Endothelial cell of umbilical vein (primary cell): Measurements from ENCODE around the gene AP3S2. TPM values are rescaled to one million over a fixed set of nuclear protein-coding genes. Genes with fewer than 3 reads are reported as not detected.

Source experiments
- BruUV-seq: library from RNA; stranded (reverse); fragments of 400-500 nt; replicated peaks from 2 replicates; lab custom pipeline; 2021; lab: Mats Ljungman, UMichigan
- CTCF ChIA-PET: fragments of 300-600, 350-600 bp; sonication (Branson Sonifier 250); formaldehyde crosslinking; loops from one replicate; lab custom pipeline; 2021; ENCODE audit warnings: antibody characterized with exemption, inconsistent platforms; lab: Charles Lee
- POLR2A ChIA-PET: fragments of 300-600, 350-600 bp; sonication (Branson Sonifier 250); formaldehyde crosslinking; loops from one replicate; lab custom pipeline; 2021; ENCODE audit warnings: antibody characterized with exemption, inconsistent platforms; lab: Charles Lee
- DNase-seq: peaks from one replicate; pipeline ENCODE4 v3.0.0-alpha.2; 2011; ENCODE audit warnings: low read depth, low spot score
- FAIRE-seq: peaks from 2 replicates; lab custom pipeline; 2011; peaks lifted over from hg19 to GRCh38; lab: Jason Lieb, UNC
- H2AFZ ChIP-seq: 2 replicates; pipeline ENCODE4 v1.6.0; 2012; ENCODE audit warnings: low read depth, low read length, control low read depth, inconsistent platforms
- H3K27ac ChIP-seq: 2 replicates; pipeline ENCODE4 v1.5.1; 2011; ENCODE audit warnings: low read depth, mild to moderate bottlenecking, control low read depth, low read length, moderate library complexity; ENCODE audit not compliant: insufficient read depth
- H3K27me3 ChIP-seq, 2 experiments: 2 replicates each; pipeline versions ENCODE4 v1.6.0 to v1.6.1; 2011; ENCODE audit warnings: low read length in 2 of 2, mixed read lengths in 1 of 2; ENCODE audit not compliant: control insufficient read depth in 2 of 2, insufficient read depth in 2 of 2
- H3K36me3 ChIP-seq, 2 experiments: 2 replicates in 1 of 2; 3 replicates in 1 of 2; pipeline ENCODE4 v1.5.1; 2011; ENCODE audit warnings: low read length in 2 of 2, mild to moderate bottlenecking in 1 of 2, moderate library complexity in 1 of 2; ENCODE audit not compliant: control insufficient read depth in 2 of 2, insufficient read depth in 2 of 2; ENCODE audit errors: extremely low read depth in 1 of 2
- H3K4me1 ChIP-seq: 3 replicates; pipeline ENCODE4 v1.5.1; 2011; ENCODE audit warnings: mild to moderate bottlenecking, low read length; ENCODE audit not compliant: control insufficient read depth, insufficient read depth; ENCODE audit errors: extremely low read depth
- H3K4me2 ChIP-seq: 2 replicates; pipeline ENCODE4 v1.6.1; 2011; ENCODE audit warnings: low read length, control low read depth, mixed read lengths; ENCODE audit not compliant: insufficient read depth
- H3K4me3 ChIP-seq, 3 experiments: fragments of 200-600 bp in 1 of 3; sonication (generic), shearing (Covaris generic) in 1 of 3; replicated peaks in 1 of 3; 2 replicates each; pipeline ENCODE4 v1.5.1; 2011 to 2016; ENCODE audit warnings: control low read depth in 3 of 3, low read length in 3 of 3, mild to moderate bottlenecking in 2 of 3, inconsistent platforms in 1 of 3, low read depth in 1 of 3, moderate library complexity in 1 of 3; ENCODE audit not compliant: insufficient read depth in 1 of 3
- H3K79me2 ChIP-seq: 2 replicates; pipeline ENCODE4 v1.6.0; 2012; ENCODE audit warnings: low read length, inconsistent platforms; ENCODE audit not compliant: control insufficient read depth, insufficient read depth
- H3K9ac ChIP-seq: replicated peaks from 2 replicates; pipeline ENCODE3; 2011; ENCODE audit warnings: low read length, control low read depth; ENCODE audit not compliant: insufficient read depth; ENCODE audit errors: extremely low read depth
- H3K9me1 ChIP-seq: replicated peaks from 3 replicates; pipeline ENCODE4 v1.6.0; 2011; ENCODE audit warnings: mild to moderate bottlenecking, low read length; ENCODE audit not compliant: control insufficient read depth, insufficient read depth; ENCODE audit errors: extremely low read depth
- H3K9me3 ChIP-seq: replicated peaks from 2 replicates; pipeline ENCODE4 v1.5.1; 2012; ENCODE audit warnings: low read length, inconsistent platforms; ENCODE audit not compliant: control insufficient read depth, insufficient read depth
- H4K20me1 ChIP-seq: replicated peaks from 2 replicates; pipeline ENCODE3; 2011; ENCODE audit warnings: mild to moderate bottlenecking, low read length; ENCODE audit not compliant: control insufficient read depth, insufficient read depth; ENCODE audit errors: extremely low read depth
- EZH2 ChIP-seq: IDR thresholded peaks from 2 replicates; pipeline ENCODE4 v1.6.1; 2012; ENCODE audit warnings: borderline replicate concordance, low read depth, mild to moderate bottlenecking, moderate library complexity, low read length, inconsistent platforms; ENCODE audit not compliant: severe bottlenecking
- FOS ChIP-seq: IDR thresholded peaks from 2 replicates; pipeline ENCODE4 v1.6.1; 2011; ENCODE audit warnings: mild to moderate bottlenecking, low read length, moderate library complexity, borderline replicate concordance; ENCODE audit not compliant: insufficient read depth
- GATA2 ChIP-seq: IDR thresholded peaks from 2 replicates; pipeline ENCODE4 v1.7.0; 2011; ENCODE audit warnings: low read depth, mild to moderate bottlenecking, moderate library complexity, mixed read lengths, low read length; ENCODE audit not compliant: insufficient read length, insufficient read depth
- JUN ChIP-seq: IDR thresholded peaks from 2 replicates; pipeline ENCODE4 v1.6.1; 2011; ENCODE audit warnings: borderline replicate concordance, low read depth; ENCODE audit not compliant: insufficient read length, insufficient read depth
- MAX ChIP-seq: IDR thresholded peaks from 2 replicates; pipeline ENCODE4 v1.6.1; 2011; ENCODE audit not compliant: insufficient read depth, insufficient read length
- MYC ChIP-seq: IDR thresholded peaks from one replicate; pipeline ENCODE4 v1.6.1; 2011; ENCODE audit warnings: mild to moderate bottlenecking, low read depth, low read length
- POLR2A ChIP-seq: IDR thresholded peaks from 2 replicates; pipeline ENCODE4 v1.6.1; 2012; ENCODE audit warnings: low read depth, mild to moderate bottlenecking, control low read depth, low read length
- POLR2AphosphoS5 ChIP-seq: IDR thresholded peaks from 2 replicates; pipeline ENCODE4 v1.6.1; 2012; ENCODE audit warnings: low read depth, mild to moderate bottlenecking, control low read depth, low read length, moderate library complexity; ENCODE audit not compliant: insufficient read depth
- dilution Hi-C: fragments of 300-500 bp; cut with MboI; formaldehyde crosslinking; loops from one replicate; pipeline ENCODE4 v1.15.0; 2019; ENCODE audit warnings: low sequenced_read_pairs; ENCODE audit not compliant: extremely low pct_ligation_motif_present
- intact Hi-C: fragments of 100-400 bp; cut with micrococcal nuclease; formaldehyde crosslinking; loops from one replicate; pipeline ENCODE4 v1.10.0; 2022
- polyA plus RNA-seq, 4 experiments: library from polyadenylated mRNA; depleted of rRNA in 3 of 4; stranded (reverse) in 3 of 4; unstranded in 1 of 4; fragments of >200 nt; gene quantifications; 2 replicates each; pipeline versions ENCODE4 v1.2.1 to v1.2.3, GENCODE V29; 2011 to 2012; ENCODE audit warnings: missing spikeins in 1 of 4
- total RNA-seq: library from RNA; stranded (reverse); gene quantifications from 2 replicates; pipeline ENCODE4 v1.2.3, GENCODE V29; 2021
- TF ChIP-seq, protein P1 (sequence below), 2 donors: IDR thresholded peaks; 1 replicate in 1 of 2; 2 replicates in 1 of 2; pipeline ENCODE4 v1.5.1; 2011; ENCODE audit warnings: low read length in 2 of 2, mild to moderate bottlenecking in 2 of 2, moderate library complexity in 2 of 2, control low read depth in 1 of 2, inconsistent platforms in 1 of 2, low read depth in 1 of 2; ENCODE audit not compliant: insufficient read depth in 1 of 2; ENCODE audit errors: extremely low read depth in 1 of 2

AP3S2 gene
- total and polyA plus RNA-seq, 2 donors (not counting 3 experiments of a cell fraction or from before 2014, with no cell fraction given), result 14.6 to 31.1 TPM

DNA sequence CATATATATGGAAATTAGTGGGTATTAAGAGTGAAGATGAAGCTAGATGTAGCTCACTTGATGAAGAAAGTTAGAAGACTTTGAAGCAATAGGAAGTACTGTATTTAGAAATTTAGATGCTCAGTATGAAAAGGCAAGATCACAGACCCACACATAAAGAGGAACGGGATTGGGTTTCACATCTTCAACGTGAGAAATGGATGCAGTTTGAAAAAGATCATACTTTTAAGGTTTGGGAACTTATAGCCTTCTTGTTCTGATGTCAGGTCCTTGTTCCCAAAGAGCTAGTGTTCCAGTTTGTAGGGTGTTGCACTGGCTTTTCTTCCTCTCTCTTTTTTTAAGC, 16.7 kb downstream of the AP3S2 start:
- Histone ChIP-seq H3K4me3 (no peak overlapping the region), H3K9me3 (no peaks in the 10 kb centered on the region), H3K27me3 (no peaks in the 10 kb centered on the region), H4K20me1 (no peaks in the 10 kb centered on the region), H3K4me2 (no peak overlapping the region), H3K27ac (no peak overlapping the region), H3K79me2 (no peaks in the 10 kb centered on the region), H3K9ac (no peak overlapping the region), H2AFZ (no peak overlapping the region), H3K36me3 (peaks cover 2 to 6% of the 10 kb centered on the region in 2 experiments), H3K4me1 (peaks cover 4% of the 10 kb centered on the region), H3K9me1 (no peaks in the 10 kb centered on the region)
- BruUV-seq, result no TSS peak
- no peak for DNase-seq
- ChIA-PET CTCF (interaction anchor here (0.7 to 4.9 kb wide), 14 partner anchors 10 to 209 kb away, joined by 3 to 599 read pairs (median 4); partner anchors contain the start of genes ANPEP and AP3S2), POLR2A (no interaction called here)
- intact Hi-C loops (no loop called here), dilution Hi-C loops (no loop called here)
- no peak for FAIRE-seq
- TF ChIP-seq, protein P1, sequence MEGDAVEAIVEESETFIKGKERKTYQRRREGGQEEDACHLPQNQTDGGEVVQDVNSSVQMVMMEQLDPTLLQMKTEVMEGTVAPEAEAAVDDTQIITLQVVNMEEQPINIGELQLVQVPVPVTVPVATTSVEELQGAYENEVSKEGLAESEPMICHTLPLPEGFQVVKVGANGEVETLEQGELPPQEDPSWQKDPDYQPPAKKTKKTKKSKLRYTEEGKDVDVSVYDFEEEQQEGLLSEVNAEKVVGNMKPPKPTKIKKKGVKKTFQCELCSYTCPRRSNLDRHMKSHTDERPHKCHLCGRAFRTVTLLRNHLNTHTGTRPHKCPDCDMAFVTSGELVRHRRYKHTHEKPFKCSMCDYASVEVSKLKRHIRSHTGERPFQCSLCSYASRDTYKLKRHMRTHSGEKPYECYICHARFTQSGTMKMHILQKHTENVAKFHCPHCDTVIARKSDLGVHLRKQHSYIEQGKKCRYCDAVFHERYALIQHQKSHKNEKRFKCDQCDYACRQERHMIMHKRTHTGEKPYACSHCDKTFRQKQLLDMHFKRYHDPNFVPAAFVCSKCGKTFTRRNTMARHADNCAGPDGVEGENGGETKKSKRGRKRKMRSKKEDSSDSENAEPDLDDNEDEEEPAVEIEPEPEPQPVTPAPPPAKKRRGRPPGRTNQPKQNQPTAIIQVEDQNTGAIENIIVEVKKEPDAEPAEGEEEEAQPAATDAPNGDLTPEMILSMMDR (IDR thresholded peaks at IDR 0.05; ENCODE audit: extremely low read depth in 1 of 2, insufficient read depth in 1 of 2, low read depth in 1 of 2, low read length in 2 of 2), result no peak
- TF ChIP-seq FOS (no peak), MYC (no peak), POLR2A (no peak), JUN (no peak), POLR2AphosphoS5 (no peak), EZH2 (no peak), GATA2 (no peak), MAX (no peak)
